H1 (cell line): ENCODE data around the gene NFKB1. TPM values are rescaled to one million over a fixed set of nuclear protein-coding genes. Genes with fewer than 3 reads are reported as not detected.

Source experiments
- CEBPB ChIP-seq: IDR thresholded peaks from 2 replicates; pipeline ENCODE4 v1.6.1; 2012; ENCODE audit warnings: low read depth, low read length
- TCF12 ChIP-seq: IDR thresholded peaks from 2 replicates; pipeline ENCODE4 v1.6.1; 2011; ENCODE audit warnings: low read depth, mild to moderate bottlenecking, low read length
- TEAD4 ChIP-seq: IDR thresholded peaks from 2 replicates; pipeline ENCODE4 v1.6.1; 2012; ENCODE audit warnings: low read depth, low read length, inconsistent platforms, mixed read lengths
- polyA plus RNA-seq, 7 experiments: library from polyadenylated mRNA; depleted of rRNA in 3 of 7; stranded (reverse) in 5 of 7; unstranded in 2 of 7; fragments of >200 nt in 5 of 7; fragments of 200-250 nt in 2 of 7; gene quantifications; 1 replicate in 5 of 7; 2 replicates in 1 of 7; 4 replicates in 1 of 7; pipeline versions ENCODE4 v1.2.1 to v1.2.3, GENCODE V29; 2011 to 2013; ENCODE audit warnings: missing spikeins in 2 of 7, mixed read lengths in 2 of 7
- total RNA-seq: library from RNA; stranded (reverse); fragmentation: NEBNext Ultra II Directional; extraction: Animal tissue kit (Norgen Biotek cat#: 25700); gene quantifications from 2 replicates; pipeline ENCODE4 v1.2.1, GENCODE V29; 2021

NFKB1 gene
- total and polyA plus RNA-seq, 2 of the 8 experiments (the other 6 are each of a cell fraction or from before 2014, with no cell fraction given), result 2.9 to 6.8 TPM

GRCh38 chr4:102525504-102525903, 24.3 kb downstream of the NFKB1 start (continued):
- no peak for TF ChIP-seq CEBPB
- no peak for TF ChIP-seq TCF12
- TF ChIP-seq TEAD4, result no peak
